Measurements from ENCODE around the gene TSPAN4.

The TSPAN4 gene

GRCh38 chr11:911031-911889 lies 68.6 kb downstream of the TSPAN4 start:
- DNase-seq (ENCODE audit: low read depth), result no peak

DNA sequence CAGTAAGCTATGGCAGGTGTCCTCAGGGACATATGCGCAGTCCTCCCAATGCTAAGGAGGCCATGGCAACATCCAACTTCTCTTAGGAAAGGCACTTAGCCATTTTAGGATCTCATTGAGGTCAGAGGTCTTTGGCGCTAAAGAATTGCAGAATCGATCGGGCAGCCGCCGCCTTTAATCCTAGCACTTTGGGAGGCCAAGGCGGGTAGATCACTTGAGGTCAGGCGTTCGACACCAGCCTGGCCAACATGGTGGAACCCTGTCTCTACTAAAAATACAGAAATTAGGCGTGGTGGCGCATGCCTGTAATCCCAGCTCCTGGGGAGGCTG lies 69.2 kb downstream of the TSPAN4 start:
- no peak for DNase-seq (ENCODE audit: low read depth)

- no peak for DNase-seq (ENCODE audit: low read depth)
Observed at GRCh38 chr11:912266-912665, 69.6 kb downstream of the TSPAN4 start.

- DNase-seq (ENCODE audit: low read depth), result no peak
Observed at GRCh38 chr11:913043-913442, 70.4 kb downstream of the TSPAN4 start.

- no peak for DNase-seq (ENCODE audit: low read depth)
Observed at GRCh38 chr11:914204-914603, 71.6 kb downstream of the TSPAN4 start.

DNA sequence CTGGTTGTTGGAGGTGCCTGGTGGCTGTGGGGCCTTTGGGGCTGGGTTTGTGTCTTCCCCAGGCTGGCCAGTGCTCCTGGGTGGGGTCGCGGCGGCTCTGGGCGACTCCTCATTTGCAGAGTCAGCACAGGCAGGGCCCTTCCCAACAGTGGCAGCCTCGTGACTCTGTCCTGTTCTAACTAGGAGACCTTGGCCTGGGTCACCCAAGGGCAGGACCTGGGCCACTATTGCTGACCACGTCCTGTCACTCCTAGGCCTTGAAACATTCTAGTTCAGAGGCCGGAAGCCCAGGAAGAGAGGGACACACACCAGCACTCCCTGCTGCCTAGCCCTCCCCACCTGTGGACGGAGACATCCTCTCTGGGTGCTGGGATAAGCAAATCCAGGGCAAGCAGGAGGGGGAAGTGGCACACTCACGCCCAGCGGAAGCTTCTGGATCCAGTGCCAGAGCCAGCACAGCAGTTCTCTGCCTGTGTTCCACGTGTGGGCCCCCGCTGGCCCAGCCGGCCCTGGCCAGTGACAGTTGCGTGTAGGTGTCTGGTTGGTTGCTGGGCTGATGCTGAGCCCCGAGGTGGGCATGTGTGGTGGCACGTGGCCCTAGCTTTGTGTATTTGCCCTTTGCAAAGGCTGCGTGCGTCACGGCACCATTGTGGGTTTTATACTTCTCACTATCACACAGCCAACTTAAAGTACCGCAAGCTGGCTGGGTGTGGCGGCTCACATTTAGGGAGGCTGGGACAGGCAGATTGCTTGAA lies 72.3 kb downstream of the TSPAN4 start:
- DNase-seq (ENCODE audit: low read depth), result no peak

Measured in HS-27A (cell line).